Medulla oblongata (tissue), 1 donor: ENCODE data around the gene ANAPC10.
"Not testable (repeated sequence)": the region's sequence is repeated elsewhere in the genome, so short reads cannot be mapped to it uniquely, and the experiment has no call there.

Source experiments
- DNase-seq: peaks from one replicate; pipeline ENCODE4 v3.0.0-alpha.2; 2015; ENCODE audit errors: extremely low spot score

The ANAPC10 gene, protein sequence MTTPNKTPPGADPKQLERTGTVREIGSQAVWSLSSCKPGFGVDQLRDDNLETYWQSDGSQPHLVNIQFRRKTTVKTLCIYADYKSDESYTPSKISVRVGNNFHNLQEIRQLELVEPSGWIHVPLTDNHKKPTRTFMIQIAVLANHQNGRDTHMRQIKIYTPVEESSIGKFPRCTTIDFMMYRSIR

DNA sequence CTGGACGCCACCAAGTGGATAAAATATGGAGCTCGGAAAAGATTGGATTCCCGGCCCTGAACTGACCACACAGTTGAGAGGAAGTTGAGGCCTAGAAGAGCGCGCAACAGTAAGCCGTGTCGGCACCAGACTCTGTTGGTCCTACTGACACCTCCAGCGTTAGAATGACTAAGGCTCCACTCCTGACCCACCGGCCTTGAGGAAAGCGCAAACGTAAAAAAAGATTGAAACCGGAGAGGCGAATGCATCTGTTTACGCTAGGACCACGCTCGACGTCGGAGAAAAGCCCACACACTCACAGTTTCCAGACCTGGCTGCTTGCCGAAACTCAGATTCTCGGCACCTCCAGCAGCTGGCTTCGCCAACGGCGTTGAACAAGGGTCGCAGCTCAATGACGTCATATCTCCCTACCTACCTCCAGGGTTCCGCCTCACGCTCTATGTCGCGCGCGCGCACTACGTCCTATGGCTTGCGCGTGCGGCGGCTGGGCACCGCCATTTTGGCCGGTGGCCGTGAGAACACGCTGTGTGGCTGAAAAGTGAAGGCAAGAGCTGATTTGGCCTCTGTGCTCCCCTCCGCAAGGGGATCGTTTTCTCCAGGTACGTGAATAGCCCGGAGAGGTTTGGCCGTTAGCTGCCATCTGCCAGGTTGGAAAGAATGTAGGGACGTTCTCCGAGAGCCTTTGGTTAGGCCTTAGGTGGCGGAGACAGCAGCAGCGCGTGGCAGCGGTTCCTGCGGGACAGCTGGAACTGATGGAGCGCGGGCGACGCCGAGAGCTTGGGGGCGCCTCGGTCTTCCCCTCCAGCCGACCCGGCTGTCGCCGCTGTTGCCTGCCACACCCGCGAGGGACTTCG is at the start of gene ANAPC10, which contains the start of gene ABCE1:
Gene ANAPC10, minus strand, starts transcription at position 376 of the 854 bp plus-strand sequence. CDS start 2,097 bp downstream, outside the sequence.
Gene ABCE1, plus strand, starts transcription at position 491 of the 854 bp plus-strand sequence. CDS start 6,102 bp downstream, outside the sequence.
- DNase-seq = peak; percentile 96

DNA sequence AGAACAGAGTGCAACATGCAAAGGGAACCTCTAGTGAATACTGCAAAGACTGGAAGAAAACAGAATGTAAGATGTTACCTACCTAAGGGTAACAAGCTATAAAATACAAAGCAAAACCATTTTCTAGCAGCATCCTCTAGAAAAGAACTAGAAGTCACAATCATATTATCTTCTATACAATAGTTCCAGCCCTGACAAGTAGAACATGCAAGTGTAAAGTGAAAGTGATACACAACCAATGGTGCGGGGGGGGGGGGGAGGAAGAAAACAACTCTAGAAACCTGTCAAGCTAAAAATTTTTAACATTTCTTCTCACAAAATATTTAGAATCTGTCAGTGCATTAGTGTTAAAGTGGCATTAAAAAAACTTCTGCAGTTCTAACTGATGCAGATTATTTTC is 38.2 kb upstream of the ANAPC10 start:
- DNase-seq = not testable (repeated sequence)

GRCh38 chr4:145132511-145133098 is 34.6 kb upstream of the ANAPC10 start:
- peak; percentile 56 for DNase-seq

DNA sequence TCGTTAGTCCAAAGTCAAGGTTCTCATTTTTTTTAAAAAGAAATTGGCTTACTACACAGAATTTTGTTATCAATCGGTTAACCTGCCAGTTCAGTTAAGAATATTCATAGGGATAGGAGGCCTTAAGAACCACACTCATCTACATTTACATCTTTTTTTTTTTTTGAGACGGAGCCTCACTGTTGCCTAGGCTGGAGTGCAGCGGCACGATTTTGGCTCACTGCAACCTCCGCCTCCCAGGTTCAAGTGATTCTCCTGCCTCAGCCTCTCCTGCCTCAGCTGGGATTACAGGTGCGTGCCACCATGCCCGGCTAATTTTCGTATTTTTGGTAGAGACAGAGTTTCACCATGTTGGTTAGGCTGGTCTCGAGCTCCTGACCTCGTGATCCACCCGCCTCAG is 33.9 kb upstream of the ANAPC10 start:
- DNase-seq = no peak

- no peak for DNase-seq
These were observed 32.9 kb upstream of the ANAPC10 start for GRCh38 chr4:145130788-145131399.

DNA sequence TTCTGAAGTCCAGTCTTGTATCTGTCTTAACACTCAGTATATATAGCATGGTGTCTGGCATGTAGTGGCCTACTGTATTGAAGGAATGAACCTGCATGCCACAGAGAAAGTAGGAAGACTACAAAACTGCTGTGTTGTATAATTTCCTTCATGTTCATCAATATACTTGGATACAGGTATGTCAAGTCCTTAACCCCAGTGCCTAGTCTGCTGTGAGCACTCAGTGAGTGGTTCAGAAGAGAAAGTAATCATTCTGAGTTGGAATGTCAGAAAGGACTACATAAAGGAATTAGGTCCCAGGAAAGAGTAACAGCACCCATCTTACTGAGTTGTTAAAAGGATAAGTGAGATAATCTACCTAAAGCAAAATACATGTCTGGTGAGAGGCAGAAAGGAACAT is 32.1 kb upstream of the ANAPC10 start:
- no peak for DNase-seq

DNA sequence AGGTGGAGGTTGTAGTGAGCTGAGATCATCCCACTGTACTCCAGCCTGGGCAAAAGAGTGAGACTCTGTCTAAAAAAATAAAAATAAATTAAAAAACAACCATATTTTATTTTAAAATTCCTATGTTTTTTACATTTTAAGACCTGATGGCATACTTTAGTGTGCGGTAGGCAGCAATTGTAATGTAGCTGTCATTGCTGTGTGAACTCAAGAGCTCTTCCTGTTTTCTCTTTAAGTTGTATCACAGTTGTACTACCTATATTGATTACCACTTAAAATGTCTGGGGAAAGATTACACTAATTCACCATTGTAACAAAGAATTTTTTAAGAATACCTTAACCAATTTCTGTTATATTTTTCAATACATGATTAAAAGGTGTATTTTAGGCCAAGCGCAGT is 27.4 kb upstream of the ANAPC10 start:
- no peak for DNase-seq

DNA sequence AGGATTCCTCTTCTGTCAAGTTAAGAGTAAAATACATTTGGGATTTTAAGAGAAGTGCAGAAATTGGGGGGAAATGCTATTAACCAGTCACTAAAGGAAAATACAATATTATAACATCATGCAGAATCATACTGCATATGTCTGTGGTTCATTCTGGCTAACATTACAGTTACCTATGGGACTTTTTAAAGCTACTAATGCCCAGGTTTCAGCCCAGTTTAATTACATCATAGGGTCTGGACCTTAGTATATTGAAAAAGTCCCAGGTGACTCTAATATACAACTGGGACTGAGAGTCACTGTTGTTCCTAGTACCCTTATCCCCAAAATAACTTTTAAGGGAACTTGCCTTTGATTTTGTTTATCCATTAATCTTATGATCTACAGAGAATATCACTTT is 10.1 kb upstream of the ANAPC10 start:
- DNase-seq = no peak

GRCh38 chr4:145107126-145107525 is 9.1 kb upstream of the ANAPC10 start:
- no peak for DNase-seq

DNA sequence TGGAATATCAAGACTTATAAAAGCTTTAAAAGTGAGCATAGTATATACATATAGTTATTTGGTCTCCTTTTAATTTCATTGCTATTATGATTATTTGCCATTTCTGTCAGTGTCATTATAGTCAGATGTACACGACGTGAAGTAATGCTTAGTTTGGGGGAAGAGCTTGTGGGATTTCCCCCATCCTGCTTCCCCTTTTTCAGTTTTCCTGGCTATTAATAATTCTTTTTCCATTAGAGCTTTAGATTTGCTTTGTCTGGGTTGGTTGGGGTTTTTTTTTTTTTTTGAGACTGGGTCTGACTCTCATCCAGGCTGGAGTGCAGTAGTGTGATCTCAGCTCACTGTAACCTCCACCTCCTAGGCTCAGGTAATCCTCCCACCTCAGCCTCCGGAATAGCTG is 5.5 kb upstream of the ANAPC10 start:
- DNase-seq = peak; percentile 31

DNA sequence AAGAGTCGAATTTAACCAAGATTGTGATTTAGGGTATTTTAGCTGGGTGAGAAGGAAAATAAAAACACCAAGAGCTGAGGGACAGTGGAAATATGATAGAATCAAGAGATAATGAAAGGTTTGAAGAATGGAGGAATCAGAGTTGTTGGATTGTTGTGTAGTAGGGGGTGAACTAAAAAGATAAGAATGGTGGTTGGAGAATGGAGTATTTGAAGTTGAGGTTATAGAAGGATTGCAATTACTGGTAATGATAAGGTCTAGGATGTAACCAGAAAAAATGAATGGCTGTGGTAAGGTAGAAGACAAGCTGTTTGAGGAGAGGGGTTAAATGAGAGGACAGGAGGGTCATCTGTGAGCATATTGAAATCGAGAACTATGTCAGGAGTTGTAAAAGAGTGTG is 4.6 kb upstream of the ANAPC10 start:
- no peak for DNase-seq

DNA sequence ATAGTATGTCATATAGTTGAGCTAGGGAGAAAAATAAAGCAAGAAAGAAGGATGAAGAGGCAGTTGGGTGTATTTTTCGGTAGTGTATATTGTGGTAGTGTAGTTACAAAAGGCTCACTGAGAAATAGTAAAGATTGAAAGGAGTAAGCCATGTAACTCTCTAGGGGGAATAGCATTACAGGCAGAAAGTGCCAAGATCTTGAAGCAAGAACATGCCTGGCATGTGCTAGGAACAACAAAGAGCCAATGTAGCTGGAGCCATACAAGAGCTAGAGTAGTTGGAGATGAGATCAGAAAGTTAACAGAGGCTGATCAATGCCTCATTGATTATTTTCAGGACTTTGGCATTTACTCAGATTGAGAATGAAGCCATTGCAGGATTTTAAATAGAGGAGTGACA is 3.1 kb upstream of the ANAPC10 start:
- DNase-seq = no peak

DNA sequence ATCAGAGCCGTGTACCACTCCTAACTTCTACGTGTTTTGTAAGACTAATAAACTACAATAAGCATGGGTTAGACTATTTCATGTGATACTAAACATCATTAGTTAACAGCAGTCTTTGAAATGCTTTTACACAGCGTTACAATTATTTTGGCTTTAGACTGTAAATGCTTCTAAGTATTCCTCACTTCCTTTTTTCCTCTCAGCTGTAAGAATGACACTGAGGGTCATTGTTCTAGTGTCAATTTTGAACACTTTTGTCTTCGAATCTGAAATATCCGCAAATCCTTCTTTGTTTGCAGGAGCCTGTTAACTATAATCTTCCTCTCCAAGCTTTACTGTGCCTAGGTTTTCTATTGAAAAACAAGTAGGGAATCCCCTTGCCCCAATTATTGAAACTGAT is 1.7 kb upstream of the ANAPC10 start:
- peak; percentile 53 for DNase-seq

GRCh38 chr4:145098675-145099037 is 660 bp upstream of the ANAPC10 start:
- peak; percentile 60 for DNase-seq

- no peak for DNase-seq
These were observed 620 bp downstream of the ANAPC10 start for GRCh38 chr4:145097331-145097820.

- DNase-seq = no peak
These were observed 4.4 kb downstream of the ANAPC10 start for GRCh38 chr4:145093638-145094037.

DNA sequence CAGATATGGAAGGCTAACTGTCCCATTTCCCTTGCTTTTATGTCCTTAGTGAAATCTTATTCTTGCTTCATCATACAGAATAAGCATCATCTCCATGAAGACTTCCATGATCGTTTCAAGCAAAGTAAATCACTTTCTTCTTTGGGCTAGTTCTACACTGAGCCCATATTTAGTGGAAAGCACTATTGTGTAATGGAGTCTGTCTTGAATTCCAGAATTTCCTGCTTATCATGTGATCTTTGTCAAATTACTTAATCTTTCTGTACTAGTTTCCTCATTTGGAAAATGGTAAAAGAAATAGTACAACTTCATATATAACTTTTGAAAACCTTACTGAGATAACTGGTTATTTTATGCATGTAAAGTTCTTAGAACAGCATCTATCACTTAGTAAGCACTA is 7.6 kb downstream of the ANAPC10 start:
- no peak for DNase-seq

GRCh38 chr4:145083891-145084605 is 13.9 kb downstream of the ANAPC10 start:
- no peak for DNase-seq

DNA sequence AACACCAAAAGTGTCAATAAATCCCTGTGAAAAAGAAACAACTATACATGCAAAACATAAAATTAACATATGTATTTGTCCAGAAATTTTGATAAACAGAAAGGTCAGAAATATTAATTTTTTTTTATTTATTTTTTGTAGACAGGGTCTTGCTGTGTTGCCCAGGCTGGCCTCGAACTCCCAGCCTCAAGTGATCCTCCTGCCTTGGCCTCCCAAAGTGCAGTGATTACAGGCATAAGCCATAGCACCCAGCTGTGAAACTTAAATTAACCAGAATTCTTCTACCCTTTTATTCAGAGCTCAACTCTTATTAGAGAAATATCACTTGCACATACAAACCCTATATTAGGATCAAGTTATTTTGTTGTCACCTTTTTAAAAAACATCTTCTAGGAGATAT is 16.2 kb downstream of the ANAPC10 start:
- no peak for DNase-seq

DNA sequence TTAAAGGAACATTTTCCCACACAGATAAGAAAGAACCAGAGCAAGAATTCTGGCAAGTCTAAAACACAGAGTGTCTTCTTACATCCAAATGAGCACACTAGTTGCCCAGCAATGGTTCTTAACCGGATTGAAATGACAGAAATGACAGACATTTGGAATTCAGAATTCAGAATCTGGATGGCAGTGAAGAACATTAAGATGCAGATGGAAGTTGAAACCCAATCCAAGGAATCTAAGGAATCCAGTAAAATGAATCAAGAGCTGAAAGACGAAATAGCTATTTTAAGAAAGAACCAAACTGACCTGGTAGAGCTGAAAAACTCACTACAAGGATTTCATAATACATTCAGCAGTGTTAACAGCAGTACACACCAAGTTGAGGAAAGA is 21.5 kb downstream of the ANAPC10 start:
- no peak for DNase-seq

DNA sequence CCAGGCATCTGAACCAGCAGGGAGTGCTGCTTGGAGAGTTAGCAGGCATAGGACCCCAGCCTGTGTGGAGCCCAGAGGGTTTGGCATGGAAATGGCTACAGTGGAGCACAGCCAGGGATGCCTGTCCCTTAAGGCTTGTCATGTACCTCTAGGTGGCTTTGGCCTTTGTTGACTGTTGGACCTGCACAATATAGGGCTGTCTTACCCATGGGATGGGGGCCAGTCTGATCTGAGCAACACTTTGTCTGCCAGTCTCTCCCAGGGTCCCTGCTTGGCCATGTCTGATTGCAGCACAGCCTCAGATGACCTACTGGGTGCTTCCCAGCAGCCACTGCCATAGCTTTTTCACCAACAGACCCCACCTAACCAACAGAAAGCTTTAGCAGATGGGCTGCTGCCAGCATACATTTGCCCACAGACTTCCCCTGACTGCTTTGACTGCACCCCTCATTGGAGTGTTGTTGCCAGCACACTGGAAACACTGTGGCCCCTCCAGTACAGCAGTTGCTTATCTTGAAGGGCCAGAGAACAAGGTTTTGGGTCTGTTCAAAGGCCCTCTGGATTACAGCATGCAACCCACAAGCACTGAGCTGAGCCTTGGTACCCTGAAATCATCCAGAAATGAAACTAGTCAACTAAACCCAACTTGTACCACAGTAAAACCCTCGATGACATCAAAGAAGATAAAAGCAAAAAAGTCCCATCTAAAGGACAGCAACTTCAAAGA is 22.1 kb downstream of the ANAPC10 start:
- no peak for DNase-seq
